ENCODE data around the gene B3GALT6.

DNA sequence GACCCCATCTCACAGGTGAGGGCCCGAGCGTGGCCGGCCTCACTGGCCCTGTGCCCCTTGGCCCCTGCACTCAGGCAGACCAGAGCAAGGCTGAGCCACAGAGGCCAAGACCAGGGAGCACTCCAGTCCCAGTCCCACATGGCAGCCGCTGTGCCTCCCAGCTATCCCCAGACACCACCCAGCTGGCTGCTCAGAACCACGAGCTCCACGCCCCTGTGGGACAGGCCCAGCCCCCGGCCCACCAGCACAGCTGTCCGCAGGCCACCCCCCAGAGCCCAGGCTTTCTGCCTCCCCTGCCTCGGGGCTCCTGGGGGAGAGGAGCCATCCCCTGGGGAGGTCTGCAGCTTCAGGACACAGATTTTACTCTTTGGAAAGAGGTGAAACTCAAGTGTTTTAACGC, 23.6 kb downstream of the B3GALT6 start:
- TF ChIP-seq CTCF (IDR thresholded peaks at IDR 0.05) (no peak), ZFX (IDR thresholded peaks at IDR 0.05; ENCODE audit: borderline replicate concordance) (no peak)

All from 22Rv1 (cell line).